Spleen (tissue), 7 donors: ENCODE data around the gene SYNDIG1.

Source experiments
- POLR2A ChIP-seq, 3 donors: fragments of 450-650 bp; IDR thresholded peaks; one replicate each; pipeline ENCODE4 v1.5.1; 2017; ENCODE audit warnings: antibody characterized with exemption in 3 of 3, mild to moderate bottlenecking in 1 of 3
- POLR2AphosphoS5 ChIP-seq, 3 donors: sonication (generic); formaldehyde crosslinking; IDR thresholded peaks; one replicate each; pipeline ENCODE4 v1.5.1; 2017; ENCODE audit warnings: antibody characterized with exemption in 3 of 3
- TF ChIP-seq, protein P1 (sequence below), 11 experiments: fragments of 200-600 bp in 7 of 11; fragments of 450-650 bp in 4 of 11; sonication (generic) in 4 of 11; IDR thresholded peaks in 8 of 11; conservative IDR thresholded peaks in 3 of 11; 1 replicate in 7 of 11; 2 replicates in 4 of 11; pipeline versions ENCODE4 v1.4.0 to v1.8.0; 2016 to 2021; ENCODE audit warnings: antibody characterized with exemption in 11 of 11, inconsistent platforms in 4 of 11, mild to moderate bottlenecking in 1 of 11
- donor health status: DM: no; HTN: no; CAD: no; lungs with moderate emphysema.
- donor health status: DM: no; HTN: no; CAD: no.
- donor health status: DM: no; HTN: no; CAD: no.

DNA sequence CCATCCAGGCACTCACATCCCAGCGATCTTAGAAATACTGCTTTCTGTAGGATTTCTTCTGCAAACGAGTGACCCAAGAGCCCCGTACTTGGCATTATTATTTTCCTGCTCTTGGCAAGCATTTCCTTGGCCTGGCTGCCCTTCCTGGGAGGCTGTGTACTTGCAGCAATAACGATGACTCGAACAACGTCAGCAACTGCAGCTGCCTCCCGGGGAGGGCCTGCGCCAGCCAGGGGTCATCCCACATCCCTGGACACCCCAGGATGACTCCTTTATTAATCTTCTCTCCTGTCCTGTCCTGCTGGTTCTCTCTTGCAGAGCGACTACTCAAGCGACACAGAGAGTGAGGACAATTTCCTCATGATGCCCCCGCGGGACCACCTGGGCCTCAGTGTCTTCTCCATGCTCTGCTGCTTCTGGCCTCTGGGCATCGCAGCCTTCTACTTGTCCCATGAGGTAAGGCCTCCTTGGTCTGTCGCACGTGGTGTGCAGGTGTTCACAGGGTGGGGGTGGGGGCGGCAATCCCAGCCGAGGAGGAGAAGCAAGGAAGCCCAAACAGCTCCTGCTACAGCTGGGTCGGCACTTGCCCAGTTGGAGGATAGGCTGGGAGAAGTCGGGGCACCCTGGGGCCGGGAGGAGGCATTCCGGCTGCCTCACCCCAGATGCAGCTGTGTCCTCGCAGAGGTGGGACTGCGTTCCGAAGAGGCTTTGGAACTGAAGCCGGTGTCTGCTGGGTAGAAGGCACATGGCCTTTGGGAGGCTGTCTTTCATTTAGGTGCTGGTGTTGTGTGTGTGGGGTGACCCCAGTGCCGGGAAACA lies 115.3 kb downstream of the SYNDIG1 start:
- TF ChIP-seq POLR2A (IDR thresholded peaks at IDR 0.05) (no peak), POLR2AphosphoS5 (IDR thresholded peaks at IDR 0.05) (peak in 1 of 3 donors; percentile 29)
- TF ChIP-seq, protein P1, sequence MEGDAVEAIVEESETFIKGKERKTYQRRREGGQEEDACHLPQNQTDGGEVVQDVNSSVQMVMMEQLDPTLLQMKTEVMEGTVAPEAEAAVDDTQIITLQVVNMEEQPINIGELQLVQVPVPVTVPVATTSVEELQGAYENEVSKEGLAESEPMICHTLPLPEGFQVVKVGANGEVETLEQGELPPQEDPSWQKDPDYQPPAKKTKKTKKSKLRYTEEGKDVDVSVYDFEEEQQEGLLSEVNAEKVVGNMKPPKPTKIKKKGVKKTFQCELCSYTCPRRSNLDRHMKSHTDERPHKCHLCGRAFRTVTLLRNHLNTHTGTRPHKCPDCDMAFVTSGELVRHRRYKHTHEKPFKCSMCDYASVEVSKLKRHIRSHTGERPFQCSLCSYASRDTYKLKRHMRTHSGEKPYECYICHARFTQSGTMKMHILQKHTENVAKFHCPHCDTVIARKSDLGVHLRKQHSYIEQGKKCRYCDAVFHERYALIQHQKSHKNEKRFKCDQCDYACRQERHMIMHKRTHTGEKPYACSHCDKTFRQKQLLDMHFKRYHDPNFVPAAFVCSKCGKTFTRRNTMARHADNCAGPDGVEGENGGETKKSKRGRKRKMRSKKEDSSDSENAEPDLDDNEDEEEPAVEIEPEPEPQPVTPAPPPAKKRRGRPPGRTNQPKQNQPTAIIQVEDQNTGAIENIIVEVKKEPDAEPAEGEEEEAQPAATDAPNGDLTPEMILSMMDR (IDR thresholded peaks at IDR 0.05 in 8 of 11, conservative IDR thresholded peaks at IDR 0.05 in 3 of 11): no peak
